OCI-LY3 (cell line): ENCODE measurements around the gene ROBO1.

Experiments used
- H2AFZ ChIP-seq: fragments of 200-600, 300-600 bp; shearing (Covaris generic); 2 replicates; pipeline ENCODE4 v1.6.0; 2014; ENCODE audit warnings: antibody characterized with exemption, low read depth, low read length
- H3K27ac ChIP-seq: fragments of 200-600, 300-600 bp; sonication (generic); 2 replicates; pipeline ENCODE4 v1.5.1; 2014; ENCODE audit warnings: mild to moderate bottlenecking, low read length, moderate library complexity, mixed read lengths
- H3K27me3 ChIP-seq: fragments of 200-600, 300-600 bp; sonication (generic); 2 replicates; pipeline ENCODE4 v1.6.1; 2014; ENCODE audit warnings: low read depth, low read length, mixed read lengths
- H3K36me3 ChIP-seq: fragments of 200-600, 300-600 bp; sonication (generic); replicated peaks from 2 replicates; pipeline ENCODE3; 2014; ENCODE audit warnings: low read depth, low read length, mixed read lengths
- H3K4me1 ChIP-seq: fragments of 300-600, 200-600 bp; sonication (generic); 2 replicates; pipeline ENCODE4 v1.6.1; 2014; ENCODE audit warnings: low read length, mixed read lengths
- H3K4me2 ChIP-seq: fragments of 200-600, 300-600 bp; sonication (generic); 2 replicates; pipeline ENCODE4 v1.6.1; 2014; ENCODE audit warnings: low read length, mixed read lengths
- H3K4me3 ChIP-seq: fragments of 300-600, 200-600 bp; sonication (generic); 2 replicates; pipeline ENCODE4 v1.5.1; 2014; ENCODE audit warnings: antibody characterized with exemption, mild to moderate bottlenecking, low read length, moderate library complexity
- H3K79me2 ChIP-seq: fragments of 300-600, 200-600 bp; shearing (Covaris generic); 2 replicates; pipeline ENCODE4 v1.6.1; 2014; ENCODE audit warnings: mild to moderate bottlenecking, low read length, mixed read lengths
- H3K9ac ChIP-seq: fragments of 300-600, 200-600 bp; shearing (Covaris generic); 2 replicates; pipeline ENCODE4 v1.6.0; 2014; ENCODE audit warnings: mild to moderate bottlenecking, low read length, moderate library complexity
- H3K9me3 ChIP-seq: fragments of 200-600, 300-600 bp; shearing (Covaris generic); 2 replicates; pipeline ENCODE4 v1.6.1; 2014; ENCODE audit warnings: low read length, mixed read lengths; ENCODE audit not compliant: insufficient read depth
- H4K20me1 ChIP-seq: fragments of 200-600, 300-600 bp; sonication (generic); 2 replicates; pipeline ENCODE4 v1.6.1; 2016; ENCODE audit warnings: low read length, mixed read lengths; ENCODE audit not compliant: insufficient read depth
- CTCF ChIP-seq: fragments of 200-600, 300-600 bp; sonication (generic); IDR thresholded peaks from 2 replicates; pipeline ENCODE4 v1.5.1; 2014; ENCODE audit warnings: antibody characterized with exemption, low read length, low read depth
- EZH2phosphoT487 ChIP-seq: fragments of 200-600 bp; shearing (Covaris generic); IDR thresholded peaks from 2 replicates; pipeline ENCODE4 v1.6.1; 2018; ENCODE audit warnings: antibody characterized with exemption, mixed run types, low read depth

The ROBO1 gene

GRCh38 chr3:78872195-78872594, 895.6 kb downstream of the ROBO1 start:
- Histone ChIP-seq H3K36me3 (no peaks in the 10 kb centered on the region), H3K4me3 (no peak overlapping the region), H3K4me1 (peaks cover 35% of the 10 kb centered on the region), H3K4me2 (peak overlapping the region; percentile 66), H3K9ac (no peak overlapping the region), H3K79me2 (no peaks in the 10 kb centered on the region), H3K27ac (no peak overlapping the region), H3K27me3 (peaks cover 10% of the 10 kb centered on the region), H4K20me1 (no peaks in the 10 kb centered on the region), H3K9me3 (no peaks in the 10 kb centered on the region), H2AFZ (no peak overlapping the region)
- TF ChIP-seq EZH2phosphoT487 (no peak), CTCF (no peak)

- no peaks in the 10 kb centered on the region for H3K36me3 ChIP-seq
- peaks cover 10% of the 10 kb centered on the region for H3K27me3 ChIP-seq
- no peak overlapping the region for H3K9ac ChIP-seq
- no peak for TF ChIP-seq CTCF
- no peak for TF ChIP-seq EZH2phosphoT487
- no peaks in the 10 kb centered on the region for H3K79me2 ChIP-seq
- H3K4me1 ChIP-seq, result peaks cover 35% of the 10 kb centered on the region
- H3K9me3 ChIP-seq, result no peaks in the 10 kb centered on the region
- peak overlapping the region; percentile 45 for H3K4me3 ChIP-seq
- peak overlapping the region; percentile 66 for H3K4me2 ChIP-seq
- H4K20me1 ChIP-seq, result no peaks in the 10 kb centered on the region
- H2AFZ ChIP-seq, result 0 out of 2 replicates have a peak overlapping the region, but pooled peaks have one; percentile 18
- no peak overlapping the region for H3K27ac ChIP-seq
These were observed 896.8 kb downstream of the ROBO1 start for GRCh38 chr3:78871048-78871447.

- no peak overlapping the region for H3K27ac ChIP-seq
- H3K4me1 ChIP-seq, result peaks cover 35% of the 10 kb centered on the region
- no peaks in the 10 kb centered on the region for H3K79me2 ChIP-seq
- no peaks in the 10 kb centered on the region for H3K9me3 ChIP-seq
- H4K20me1 ChIP-seq, result no peaks in the 10 kb centered on the region
- TF ChIP-seq EZH2phosphoT487 (no peak), CTCF (no peak)
- H2AFZ ChIP-seq, result no peak overlapping the region
- H3K27me3 ChIP-seq, result peaks cover 10% of the 10 kb centered on the region
- H3K4me3 ChIP-seq, result no peak overlapping the region
- no peak overlapping the region for H3K9ac ChIP-seq
- no peak overlapping the region for H3K4me2 ChIP-seq
- H3K36me3 ChIP-seq, result no peaks in the 10 kb centered on the region
These were observed 897.3 kb downstream of the ROBO1 start for GRCh38 chr3:78870484-78870883.

DNA sequence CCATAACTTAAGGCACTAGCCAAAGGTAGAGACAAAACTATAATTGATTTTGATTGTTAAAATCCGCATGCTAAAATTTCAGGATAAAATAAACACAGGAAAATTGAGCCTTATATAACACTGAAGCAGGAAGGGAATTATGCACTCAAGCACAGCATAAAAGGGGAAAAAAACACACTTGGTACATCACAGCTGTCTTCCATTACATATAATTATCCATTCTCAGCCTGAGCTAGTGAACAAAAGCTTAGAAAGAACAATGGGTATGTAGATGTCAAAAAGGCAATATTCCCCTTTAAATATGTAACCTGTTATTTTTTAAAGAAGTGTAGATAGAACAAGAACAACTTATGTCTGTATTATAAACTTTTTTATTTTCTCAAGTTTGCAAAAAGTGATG, 899.2 kb downstream of the ROBO1 start:
- no peak overlapping the region for H3K4me3 ChIP-seq
- H4K20me1 ChIP-seq, result no peaks in the 10 kb centered on the region
- peaks cover 30% of the 10 kb centered on the region for H3K4me1 ChIP-seq
- H2AFZ ChIP-seq, result no peak overlapping the region
- no peak overlapping the region for H3K27ac ChIP-seq
- H3K4me2 ChIP-seq, result no peak overlapping the region
- peaks cover 10% of the 10 kb centered on the region for H3K27me3 ChIP-seq
- no peaks in the 10 kb centered on the region for H3K9me3 ChIP-seq
- TF ChIP-seq CTCF, result no peak
- TF ChIP-seq EZH2phosphoT487, result no peak
- H3K36me3 ChIP-seq, result no peaks in the 10 kb centered on the region
- H3K79me2 ChIP-seq, result no peaks in the 10 kb centered on the region
- H3K9ac ChIP-seq, result no peak overlapping the region
